NOMO-1 treated with dmso at 0.1 percent for 144 hours (cell line): ENCODE data around the gene INTS2.
"Not testable (repeated sequence)": the region's sequence is repeated elsewhere in the genome, so short reads cannot be mapped to it uniquely, and the experiment has no call there.

Experiments
- DNase-seq: peaks from one replicate; lab custom pipeline; 2025; ENCODE audit not compliant: unreplicated experiment; lab: John Stamatoyannopoulos, UW

The INTS2 gene

DNA sequence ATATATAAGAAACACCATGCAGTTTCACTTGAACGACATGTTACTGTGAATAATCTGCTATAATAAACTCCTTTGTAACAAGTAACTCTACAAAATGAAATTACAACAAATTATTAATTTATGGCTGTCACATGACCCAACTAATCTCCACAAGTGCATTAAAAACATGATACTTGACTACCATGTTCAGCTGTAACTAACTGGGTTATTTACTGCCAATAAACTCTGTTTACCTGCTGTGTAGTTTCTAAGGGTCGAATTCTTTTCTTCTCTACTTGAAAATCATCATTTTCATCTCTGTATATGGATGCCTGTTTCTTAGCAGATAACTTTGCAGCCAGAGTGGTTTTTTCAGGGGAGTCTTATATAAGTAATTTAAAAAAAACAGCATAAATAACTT lies 78.9 kb downstream of the INTS2 start:
- DNase-seq: no peak

- no peak for DNase-seq
Measured at GRCh38 chr17:61848247-61848646, 79.5 kb downstream of the INTS2 start.

DNA sequence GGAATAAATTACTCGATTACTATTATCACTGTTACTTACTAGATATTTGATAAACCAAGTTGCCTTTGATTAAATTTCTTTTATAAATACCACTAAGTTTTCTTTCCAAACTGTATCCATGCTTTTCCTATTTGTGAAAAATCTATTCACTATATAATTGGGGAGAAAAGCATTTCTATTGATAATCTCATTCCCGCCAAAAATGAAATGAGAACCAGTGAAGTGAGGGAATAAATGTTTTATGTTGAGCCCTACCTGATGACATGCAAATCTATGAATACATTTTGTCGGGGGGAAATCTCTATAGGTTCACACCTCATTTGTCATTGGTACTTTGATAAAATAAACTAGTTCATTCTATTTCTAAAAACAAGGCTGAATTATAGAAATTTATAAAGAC lies 80.1 kb downstream of the INTS2 start:
- no peak for DNase-seq

DNA sequence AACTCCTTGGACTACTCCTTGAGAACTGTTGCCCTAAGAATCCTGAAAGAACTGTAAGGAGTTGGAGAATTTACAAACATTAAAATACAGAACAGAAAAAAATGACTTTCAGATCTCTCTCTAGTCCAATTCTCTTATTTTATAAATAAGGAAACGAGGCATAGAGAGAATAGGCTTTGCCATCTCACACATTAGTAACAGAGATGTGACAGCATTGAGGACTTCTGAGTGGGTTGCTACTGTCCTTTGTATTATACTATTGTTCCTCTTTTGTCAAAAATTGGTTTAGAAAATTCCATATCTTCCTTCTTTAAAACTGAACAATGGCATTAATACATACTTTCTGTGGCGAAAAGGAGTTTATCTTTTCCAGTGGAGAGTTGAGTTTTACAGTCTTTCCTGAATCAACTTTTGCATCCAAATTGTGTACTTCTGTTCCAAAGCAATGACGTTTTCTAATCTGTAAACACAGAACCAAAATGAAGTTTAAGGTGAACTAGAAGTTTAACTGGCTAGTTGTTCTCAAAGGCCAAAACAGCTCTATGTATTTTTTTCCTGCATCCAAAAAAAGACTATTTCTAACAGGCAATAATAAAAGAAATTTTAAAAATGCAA lies 80.9 kb downstream of the INTS2 start:
- no peak for DNase-seq

DNA sequence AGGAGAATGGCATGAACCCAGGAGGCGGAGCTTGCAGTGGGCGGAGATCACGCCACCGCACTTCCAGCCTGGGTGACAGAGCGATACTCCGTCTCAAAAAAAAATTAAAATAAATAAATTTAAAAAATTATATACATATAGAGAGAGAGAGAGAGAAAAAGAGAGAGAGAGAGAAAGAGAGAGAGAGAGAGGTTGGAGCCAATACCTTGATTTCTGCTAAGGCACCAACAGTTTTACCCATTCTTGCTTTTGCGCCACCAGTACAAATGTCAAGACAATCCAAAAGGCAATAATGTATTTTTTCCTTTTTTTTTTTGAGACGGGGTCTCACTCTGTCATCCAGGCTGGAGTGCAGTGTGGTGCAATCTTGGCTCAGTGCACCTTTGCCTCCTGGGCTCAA lies 81.7 kb downstream of the INTS2 start:
- no peak for DNase-seq

DNA sequence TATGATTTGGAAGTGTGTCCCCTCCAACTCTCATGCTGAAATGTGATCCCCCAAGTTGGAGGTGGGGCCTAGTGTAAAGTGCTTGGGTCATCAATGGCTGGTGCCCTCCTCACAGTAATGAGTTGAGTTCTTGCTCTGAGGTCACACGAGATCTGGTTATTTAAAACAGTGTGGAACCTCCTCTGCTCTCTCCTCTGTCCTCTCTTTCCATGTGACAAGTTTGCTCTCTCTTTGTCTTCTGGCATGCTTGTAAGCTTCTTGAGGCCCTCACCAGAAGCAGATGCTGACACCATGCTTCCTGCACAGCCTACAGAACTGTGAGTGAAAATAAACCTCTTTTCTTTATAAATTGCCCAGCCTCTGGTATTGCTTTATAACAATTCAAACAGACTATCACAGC lies 84.3 kb downstream of the INTS2 start:
- no peak for DNase-seq

- DNase-seq: no peak
Measured at GRCh38 chr17:61842899-61843298, 84.9 kb downstream of the INTS2 start.

GRCh38 chr17:61839300-61839786 lies 88.4 kb downstream of the INTS2 start:
- DNase-seq: no peak

GRCh38 chr17:61837175-61838051 lies 90.4 kb downstream of the INTS2 start:
- DNase-seq: peak; percentile 21

GRCh38 chr17:61836266-61837174 lies 91.3 kb downstream of the INTS2 start:
- DNase-seq: no peak

- no peak for DNase-seq
Measured at GRCh38 chr17:61835606-61836005, 92.2 kb downstream of the INTS2 start.

GRCh38 chr17:61834610-61835009 lies 93.2 kb downstream of the INTS2 start:
- no peak for DNase-seq

- no peak for DNase-seq
Measured at GRCh38 chr17:61833536-61834193, 94.1 kb downstream of the INTS2 start.

DNA sequence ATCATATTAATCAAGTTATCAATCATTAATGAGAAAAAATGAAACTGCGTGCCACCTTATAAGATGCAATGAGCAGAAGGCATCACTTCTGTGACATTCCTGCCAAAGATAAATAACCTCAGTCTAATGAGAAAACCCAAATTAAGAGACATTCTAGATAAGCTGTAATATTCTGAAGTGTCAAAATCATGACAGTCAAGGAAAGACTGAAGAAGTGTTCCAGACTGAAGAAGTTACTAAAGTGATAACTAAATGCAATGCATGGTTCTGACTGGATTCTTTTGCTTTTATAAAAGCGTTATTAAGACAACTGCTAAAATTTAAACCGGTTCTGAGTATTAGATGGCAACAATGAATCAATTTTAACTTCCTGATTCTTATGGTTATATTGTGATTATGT lies 95.3 kb downstream of the INTS2 start:
- DNase-seq: no peak

- no peak for DNase-seq
Measured at GRCh38 chr17:61831099-61831498, 96.7 kb downstream of the INTS2 start.

- DNase-seq: no peak
Measured at GRCh38 chr17:61828694-61829093, 99.1 kb downstream of the INTS2 start.

- DNase-seq: no peak
Measured at GRCh38 chr17:61827649-61828395, 100.0 kb downstream of the INTS2 start.

DNA sequence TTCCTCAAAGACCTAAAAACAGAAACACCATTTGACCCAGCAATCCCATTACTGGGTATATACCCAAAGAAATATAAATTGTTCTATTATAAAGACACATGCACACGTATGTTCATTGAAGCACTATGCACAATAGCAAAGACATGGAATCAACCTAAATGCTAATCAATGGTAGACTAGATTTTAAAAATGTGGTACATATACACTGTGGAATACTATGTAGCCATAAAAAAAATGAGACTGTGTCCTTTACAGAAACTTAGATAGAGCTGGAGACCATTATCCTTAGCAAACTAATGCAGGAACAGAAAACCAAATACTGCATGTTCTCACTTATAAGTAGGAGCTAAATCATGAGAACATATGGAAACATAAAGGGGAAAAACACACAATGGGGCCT lies 100.9 kb downstream of the INTS2 start:
- not testable (repeated sequence) for DNase-seq

- DNase-seq: not testable (repeated sequence)
Measured at GRCh38 chr17:61826198-61826597, 101.6 kb downstream of the INTS2 start.
